Aorta (tissue), 5 donors: ENCODE data around the gene RRP36. TPM values are rescaled to one million over a fixed set of nuclear protein-coding genes. Genes with fewer than 3 reads are reported as not detected.
A peak's percentile ranks its signal among the peaks of the same experiment; 100 is the strongest.

ENCODE experiments used
- ATAC-seq: fragments of 200-7000 bp; cut with Tn5 transposase; one replicate; pipeline ENCODE4 v1.9.1; 2022; ENCODE audit warnings: moderate library complexity; ENCODE audit not compliant: low FRiP score
- DNase-seq, 2 donors: peaks; one replicate each; pipeline ENCODE4 v3.0.0-alpha.2; 2020
- H3K27ac ChIP-seq, 2 donors: one replicate each; pipeline ENCODE4 v1.5.1; 2013; ENCODE audit warnings: low read length in 2 of 2, mild to moderate bottlenecking in 2 of 2, moderate library complexity in 2 of 2, control low read depth in 1 of 2, inconsistent platforms in 1 of 2, low read depth in 1 of 2
- H3K27me3 ChIP-seq, 2 donors: one replicate each; pipeline ENCODE4 v1.6.1; 2013; ENCODE audit warnings: control low read depth in 1 of 2, low read length in 1 of 2, mild to moderate bottlenecking in 1 of 2, moderate library complexity in 1 of 2; ENCODE audit not compliant: insufficient read depth in 2 of 2, control insufficient read depth in 1 of 2
- H3K36me3 ChIP-seq, 2 donors: one replicate each; pipeline ENCODE4 v1.6.1; 2013; ENCODE audit warnings: control low read depth in 1 of 2, low read length in 1 of 2, mild to moderate bottlenecking in 1 of 2; ENCODE audit not compliant: insufficient read depth in 2 of 2, control insufficient read depth in 1 of 2
- H3K4me1 ChIP-seq, 2 donors: one replicate each; pipeline ENCODE4 v1.6.1; 2013; ENCODE audit warnings: low read length in 2 of 2, control low read depth in 1 of 2, mild to moderate bottlenecking in 1 of 2, moderate library complexity in 1 of 2; ENCODE audit not compliant: insufficient read depth in 2 of 2, control insufficient read depth in 1 of 2
- H3K4me3 ChIP-seq, 2 donors: one replicate each; pipeline ENCODE4 v1.5.1; 2013; ENCODE audit warnings: low read length in 2 of 2, control low read depth in 1 of 2, mild to moderate bottlenecking in 1 of 2
- H3K9me3 ChIP-seq: one replicate; pipeline ENCODE4 v1.6.1; 2013; ENCODE audit warnings: mild to moderate bottlenecking, low read length; ENCODE audit not compliant: control insufficient read depth
- WGBS, 2 donors: extraction: QIAGEN DNeasy Blood & Tissue Kit; methylation state at CpG; one replicate each; pipeline ENCODE4 v1.1.7; 2013; 5-methylcytosine and 5-hydroxymethylcytosine counted together
- intact Hi-C, 2 donors: fragments of 100-400 bp; cut with DNase I; formaldehyde crosslinking; loops; one replicate each; pipeline versions ENCODE4 v1.14.2 to v1.15.0; 2022
- polyA plus RNA-seq, 2 donors: library from polyadenylated mRNA; stranded (reverse); fragments of 200-250 nt; gene quantifications; one replicate each; pipeline ENCODE4 v1.2.3, GENCODE V29; 2013
- total RNA-seq, 2 donors: library from RNA; stranded (reverse); fragmentation: NEBNext Ultra II Directional; extraction: Animal tissue kit (Norgen Biotek cat#: 25700); gene quantifications; one replicate each; pipeline ENCODE4 v1.2.1, GENCODE V29; 2021
- donor health status: healthy with polysubstance abuse.
- donor health status: Bipolar disorder and iron deficiency.
- donor health status: DM: no; HTN: no; CAD: no.
- donor health status: DM: no; HTN: no; CAD: no.
- donor health status: DM: yes; HTN: yes; CAD: no.

RRP36 gene
- total and polyA plus RNA-seq, 4 donors, result 29.6 to 41.1 (median 38.6) TPM

GRCh38 chr6:43052842-43053544, 31.6 kb downstream of the RRP36 start:
- no peaks in the 10 kb centered on the region for H3K9me3 ChIP-seq
- no peaks in the 10 kb centered on the region for H3K4me1 ChIP-seq
- no peak for ATAC-seq
- 17% methylated on average over 22 of the region's 22 CpGs for WGBS, 2 donors
- peak in 1 of 2 donors; percentile 81 for DNase-seq
- intact Hi-C loops, result loop anchor here (2.0 to 5.0 kb wide), 2 partner anchors 38 to 126 kb away; partner anchors contain the start of genes CNPY3 (in 1 of the 2) and KLHDC3 (in 1 of the 2)
- H3K27me3 ChIP-seq, result no peaks in the 10 kb centered on the region
- H3K36me3 ChIP-seq, result peaks cover 0 to 5% of the 10 kb centered on the region in 2 donors
- peak overlapping the region; percentile 52 to 61 for H3K4me3 ChIP-seq
- H3K27ac ChIP-seq, result peak overlapping the region in 1 of 2 donors; percentile 82

GRCh38 chr6:43053545-43054205, 32.3 kb downstream of the RRP36 start, which contains the start of gene CUL7:
Gene CUL7, minus strand, starts transcription at chr6:43053851. Its CDS starts 1,063 bp downstream, at chr6:43052788.
- H3K27me3 ChIP-seq, result no peaks in the 10 kb centered on the region
- peak; percentile 94 for ATAC-seq
- 2% methylated on average over 33 to 45 of the region's 45 CpGs for WGBS, 2 donors
- DNase-seq, result peak; percentile 96 to 98
- intact Hi-C loops, result loop anchor here (2.0 to 5.0 kb wide), 2 partner anchors 39 to 126 kb away; partner anchors contain the start of genes KLHDC3 (in 2 of the 2) and CNPY3 (in 1 of the 2)
- H3K27ac ChIP-seq, result peak within 1 kb of the TSS in 1 of 2 donors; percentile 82
- no peaks in the 10 kb centered on the region for H3K9me3 ChIP-seq
- H3K4me3 ChIP-seq, result peak within 1 kb of the TSS; percentile 52 to 61
- peaks cover 0 to 5% of the 10 kb centered on the region in 2 donors for H3K36me3 ChIP-seq
- H3K4me1 ChIP-seq, result no peaks in the 10 kb centered on the region

GRCh38 chr6:43054206-43054943, 33.0 kb downstream of the RRP36 start:
- DNase-seq (no peak), ATAC-seq (no peak)
- intact Hi-C loops, result loop anchor here in 1 of 2 donors (2.0 to 5.0 kb wide), 2 partner anchors 40 to 127 kb away; partner anchors contain the start of genes CNPY3 and KLHDC3
- peak overlapping the region in 1 of 2 donors; percentile 78 for H3K27ac ChIP-seq
- H3K27me3 ChIP-seq, result no peaks in the 10 kb centered on the region
- no peaks in the 10 kb centered on the region for H3K9me3 ChIP-seq
- no peaks in the 10 kb centered on the region for H3K4me1 ChIP-seq
- 63 to 68% methylated on average over 17 of the region's 17 CpGs for WGBS, 2 donors
- H3K36me3 ChIP-seq, result peaks cover 0 to 3% of the 10 kb centered on the region in 2 donors
- no peak overlapping the region for H3K4me3 ChIP-seq

GRCh38 chr6:43055966-43056365, 34.5 kb downstream of the RRP36 start:
- H3K4me1 ChIP-seq, result no peaks in the 10 kb centered on the region
- intact Hi-C loops, result loop anchor here in 1 of 2 donors (2.0 kb wide), 1 partner anchor 41 kb away; the partner anchor contains the start of gene KLHDC3
- H3K27ac ChIP-seq, result no peak overlapping the region
- no peaks in the 10 kb centered on the region for H3K9me3 ChIP-seq
- ATAC-seq (no peak), DNase-seq (no peak)
- H3K4me3 ChIP-seq, result no peak overlapping the region
- peaks cover 0 to 3% of the 10 kb centered on the region in 2 donors for H3K36me3 ChIP-seq
- WGBS, 2 donors, result 73 to 77% methylated on average over 8 of the region's 8 CpGs
- no peaks in the 10 kb centered on the region for H3K27me3 ChIP-seq

- no peaks in the 10 kb centered on the region for H3K4me1 ChIP-seq
- peaks cover 0 to 3% of the 10 kb centered on the region in 2 donors for H3K36me3 ChIP-seq
- DNase-seq (no peak), ATAC-seq (no peak)
- no peaks in the 10 kb centered on the region for H3K9me3 ChIP-seq
- no peaks in the 10 kb centered on the region for H3K27me3 ChIP-seq
- intact Hi-C loops, result no loop called here
- WGBS, 2 donors, result 69 to 74% methylated on average over 1 of the region's 1 CpG
- peak overlapping the region; percentile 69 to 79 for H3K4me3 ChIP-seq
- H3K27ac ChIP-seq, result no peak overlapping the region
Observed at GRCh38 chr6:43058531-43058930, 37.1 kb downstream of the RRP36 start.

- DNase-seq (peak; percentile 99), ATAC-seq (peak; percentile 98)
- H3K4me3 ChIP-seq, result peak within 1 kb of the TSS; percentile 71 to 79
- no peaks in the 10 kb centered on the region for H3K9me3 ChIP-seq
- peaks cover 0 to 3% of the 10 kb centered on the region in 2 donors for H3K36me3 ChIP-seq
- H3K4me1 ChIP-seq, result no peaks in the 10 kb centered on the region
- intact Hi-C loops, result no loop called here
- H3K27ac ChIP-seq, result peak within 1 kb of the TSS in 1 of 2 donors; percentile 28
- 1% methylated on average over 64 of the region's 64 CpGs for WGBS, 2 donors
- H3K27me3 ChIP-seq, result no peaks in the 10 kb centered on the region
Observed at GRCh38 chr6:43059168-43060033, 38.0 kb downstream of the RRP36 start, which contains the start of the genes KLC4 and MRPL2. Gene KLC4, plus strand, starts transcription at chr6:43059631. Its CDS starts 1,705 bp downstream, at chr6:43061336. Gene MRPL2, minus strand, starts transcription at chr6:43059434. Its CDS starts 53 bp downstream, at chr6:43059381.

GRCh38 chr6:43060034-43060754, 38.8 kb downstream of the RRP36 start:
- peak overlapping the region in 1 of 2 donors; percentile 23 for H3K27ac ChIP-seq
- H3K9me3 ChIP-seq, result no peaks in the 10 kb centered on the region
- intact Hi-C loops, result no loop called here
- H3K4me3 ChIP-seq, result peak overlapping the region; percentile 11 to 71
- no peaks in the 10 kb centered on the region for H3K27me3 ChIP-seq
- peak; percentile 2 for ATAC-seq
- WGBS, 2 donors, result 2% methylated on average over 14 to 15 of the region's 15 CpGs
- peaks cover 0 to 3% of the 10 kb centered on the region in 2 donors for H3K36me3 ChIP-seq
- no peak for DNase-seq
- no peaks in the 10 kb centered on the region for H3K4me1 ChIP-seq
